Lower leg skin (tissue), 3 donors: Measurements from ENCODE around the gene PNPLA2.

Experiments
- POLR2A ChIP-seq, 2 donors: fragments of 450-650 bp; IDR thresholded peaks; one replicate each; pipeline ENCODE4 v1.6.1; 2016 to 2017; ENCODE audit warnings: antibody characterized with exemption in 2 of 2, mild to moderate bottlenecking in 1 of 2, moderate library complexity in 1 of 2
- TF ChIP-seq, protein P1 (sequence below), 3 donors: fragments of 450-650 bp; IDR thresholded peaks; one replicate each; pipeline ENCODE4 v1.5.1; 2016; ENCODE audit warnings: antibody characterized with exemption in 3 of 3, mild to moderate bottlenecking in 3 of 3, moderate library complexity in 2 of 3

DNA sequence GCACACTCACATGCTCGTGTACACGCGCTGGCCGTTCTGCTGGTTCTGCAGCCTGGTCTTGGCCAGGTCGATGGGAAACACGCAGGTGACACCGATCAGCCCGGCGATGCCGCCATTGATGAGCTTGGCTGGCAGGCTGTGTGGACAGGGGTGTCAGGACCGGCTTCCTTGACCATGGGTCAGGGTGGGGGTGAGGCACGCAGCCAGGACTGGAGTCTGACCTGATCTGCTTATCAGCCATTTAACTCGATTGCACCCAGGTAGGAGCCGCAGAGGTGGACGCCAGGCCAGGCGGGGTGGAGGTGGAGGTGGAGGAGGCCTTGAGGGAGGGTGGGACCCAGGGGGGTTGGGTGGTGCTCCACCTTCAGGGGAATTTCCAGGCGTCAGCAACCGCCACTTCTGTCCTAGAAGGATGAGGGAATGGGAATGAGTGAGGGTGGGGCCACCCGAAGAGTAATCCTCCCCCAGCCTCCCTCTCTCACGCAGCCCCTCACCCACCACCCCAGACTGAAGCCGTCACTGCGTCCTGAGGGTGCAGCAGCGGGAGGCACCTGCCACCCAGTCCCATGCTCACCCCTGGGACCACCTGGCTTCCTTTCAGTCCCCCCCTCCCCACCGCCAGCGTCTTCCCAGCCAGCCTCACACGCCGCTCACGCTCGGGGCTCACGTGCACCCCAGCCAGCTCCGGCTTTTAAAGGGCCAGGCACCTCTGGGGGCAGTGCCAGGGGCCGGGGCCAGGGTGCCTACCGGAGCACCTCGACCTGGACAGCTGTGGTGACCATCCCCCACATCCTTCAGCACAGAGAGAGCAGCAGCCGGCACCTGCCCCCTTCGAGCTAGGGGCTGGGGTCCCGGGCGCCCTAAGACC, 23.7 kb upstream of the PNPLA2 start:
- TF ChIP-seq, protein P1, sequence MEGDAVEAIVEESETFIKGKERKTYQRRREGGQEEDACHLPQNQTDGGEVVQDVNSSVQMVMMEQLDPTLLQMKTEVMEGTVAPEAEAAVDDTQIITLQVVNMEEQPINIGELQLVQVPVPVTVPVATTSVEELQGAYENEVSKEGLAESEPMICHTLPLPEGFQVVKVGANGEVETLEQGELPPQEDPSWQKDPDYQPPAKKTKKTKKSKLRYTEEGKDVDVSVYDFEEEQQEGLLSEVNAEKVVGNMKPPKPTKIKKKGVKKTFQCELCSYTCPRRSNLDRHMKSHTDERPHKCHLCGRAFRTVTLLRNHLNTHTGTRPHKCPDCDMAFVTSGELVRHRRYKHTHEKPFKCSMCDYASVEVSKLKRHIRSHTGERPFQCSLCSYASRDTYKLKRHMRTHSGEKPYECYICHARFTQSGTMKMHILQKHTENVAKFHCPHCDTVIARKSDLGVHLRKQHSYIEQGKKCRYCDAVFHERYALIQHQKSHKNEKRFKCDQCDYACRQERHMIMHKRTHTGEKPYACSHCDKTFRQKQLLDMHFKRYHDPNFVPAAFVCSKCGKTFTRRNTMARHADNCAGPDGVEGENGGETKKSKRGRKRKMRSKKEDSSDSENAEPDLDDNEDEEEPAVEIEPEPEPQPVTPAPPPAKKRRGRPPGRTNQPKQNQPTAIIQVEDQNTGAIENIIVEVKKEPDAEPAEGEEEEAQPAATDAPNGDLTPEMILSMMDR (IDR thresholded peaks at IDR 0.05), result no peak
- TF ChIP-seq POLR2A (IDR thresholded peaks at IDR 0.05), result no peak
